Natural killer cell (primary cell): ENCODE data around the gene PRKAG1. TPM values are rescaled to one million over a fixed set of nuclear protein-coding genes. Genes with fewer than 3 reads are reported as not detected.

Experiments
- ATAC-seq, 3 donors: fragments of 150-1000 bp in 2 of 3; fragments of 200-7000 bp in 1 of 3; cut with Tn5 transposase; 1 replicate in 1 of 3; 2 replicates in 2 of 3; pipeline ENCODE4 v1.10.0; 2021; ENCODE audit warnings: mild to moderate bottlenecking in 2 of 3, moderate library complexity in 2 of 3
- DNase-seq, 2 donors: peaks; one replicate each; pipeline versions ENCODE4 v3.0.0 to v3.0.0-alpha.2; 2013 to 2021; ENCODE audit warnings: mixed read lengths in 1 of 2
- H3K27ac ChIP-seq: one replicate; pipeline ENCODE4 v1.5.1; 2013; ENCODE audit warnings: mild to moderate bottlenecking, low read length
- H3K27me3 ChIP-seq: one replicate; pipeline ENCODE4 v1.6.1; 2013; ENCODE audit warnings: low read length; ENCODE audit not compliant: control insufficient read depth, insufficient read depth
- H3K36me3 ChIP-seq: one replicate; pipeline ENCODE4 v1.6.1; 2013; ENCODE audit warnings: low read length; ENCODE audit not compliant: control insufficient read depth, insufficient read depth
- H3K4me1 ChIP-seq: one replicate; pipeline ENCODE4 v1.6.1; 2013; ENCODE audit warnings: low read length; ENCODE audit not compliant: control insufficient read depth, insufficient read depth
- H3K4me3 ChIP-seq: one replicate; pipeline ENCODE4 v1.5.1; 2013; ENCODE audit warnings: low read length
- H3K9me3 ChIP-seq: one replicate; pipeline ENCODE4 v1.6.1; 2013; ENCODE audit warnings: low read length; ENCODE audit not compliant: control insufficient read depth, insufficient read depth
- H3K27ac Mint-ChIP-seq, 2 donors: one replicate each; pipeline ENCODE4 v1.8.0; 2022; ENCODE audit warnings: mild to moderate bottlenecking in 2 of 2, mixed read lengths in 2 of 2, moderate library complexity in 1 of 2
- H3K27me3 Mint-ChIP-seq, 2 donors: one replicate each; pipeline ENCODE4 v1.8.0; 2022; ENCODE audit warnings: low read depth in 2 of 2, mixed read lengths in 2 of 2
- H3K36me3 Mint-ChIP-seq: one replicate; pipeline ENCODE4 v1.8.0; 2022; ENCODE audit warnings: mixed read lengths
- H3K4me1 Mint-ChIP-seq, 2 donors: one replicate each; pipeline ENCODE4 v1.8.0; 2022; ENCODE audit warnings: mixed read lengths in 2 of 2
- H3K4me3 Mint-ChIP-seq: one replicate; pipeline ENCODE4 v1.8.0; 2022; ENCODE audit warnings: mild to moderate bottlenecking, moderate library complexity, mixed read lengths
- H3K9me3 Mint-ChIP-seq, 2 donors: one replicate each; pipeline ENCODE4 v1.8.0; 2022; ENCODE audit warnings: mixed read lengths in 2 of 2
- WGBS: methylation state at CpG from one replicate; pipeline ENCODE4 v1.1.7; 2013; ENCODE audit warnings: missing lambda C conversion rate; ENCODE audit not compliant: insufficient coverage; 5-methylcytosine and 5-hydroxymethylcytosine counted together
- intact Hi-C: fragments of 100-400 bp; cut with micrococcal nuclease; formaldehyde crosslinking; loops from one replicate; pipeline ENCODE4 v1.14.2; 2022
- total RNA-seq, 4 donors: library from RNA; stranded (reverse); fragments of 120-200 nt in 1 of 4; gene quantifications; one replicate each; pipeline versions ENCODE4 v1.2.3 to v1.2.4, GENCODE V29; 2013 to 2022
- TF ChIP-seq, protein P1 (sequence below): fragments of 200-600 bp; IDR thresholded peaks from one replicate; pipeline ENCODE4 v1.8.0; 2022; ENCODE audit warnings: antibody characterized with exemption

Gene PRKAG1
- total RNA-seq, 3 donors from 2014 or later (not counting 1 experiment from before 2014, with no cell fraction given), result 76.4 to 100 (median 81.1) TPM

DNA sequence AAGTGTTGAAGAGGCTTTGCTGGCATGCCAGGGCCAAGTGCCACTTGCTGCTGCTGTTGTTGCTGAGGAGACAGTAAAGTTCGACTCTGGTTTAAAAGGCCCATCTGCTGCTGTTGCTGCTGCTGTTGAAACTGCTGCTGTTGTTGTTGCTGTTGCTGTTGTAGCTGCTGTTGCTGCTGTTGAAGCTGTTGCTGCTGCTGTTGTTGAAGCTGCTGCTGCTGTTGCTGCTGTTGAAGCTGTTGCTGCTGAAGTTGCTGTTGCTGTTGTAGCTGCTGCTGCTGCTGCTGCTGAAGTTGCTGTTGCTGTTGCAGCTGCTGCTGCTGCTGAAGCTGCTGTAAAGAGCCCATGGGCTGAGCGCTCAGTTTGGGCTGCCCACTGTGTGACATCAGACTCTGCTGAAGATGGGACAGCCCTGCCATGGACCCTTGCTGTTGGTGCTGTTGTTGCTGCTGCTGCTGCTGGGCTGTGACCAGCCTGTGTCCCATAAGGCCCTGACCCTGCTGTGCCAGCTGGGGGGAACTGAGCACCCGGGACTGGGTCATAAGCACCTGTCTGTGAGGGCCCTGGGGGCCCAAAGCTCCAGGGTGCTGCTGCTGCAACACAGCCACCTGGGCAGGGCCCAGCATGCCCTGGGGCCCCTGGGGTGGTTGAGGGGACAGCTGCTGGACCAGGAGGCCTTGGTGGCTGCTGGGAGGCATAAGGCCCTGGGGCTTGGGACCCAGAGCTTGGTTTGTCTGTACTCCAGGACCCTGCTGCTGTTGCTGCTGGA is 14.3 kb upstream of the PRKAG1 start:
- peaks cover 0 to 5% of the 10 kb centered on the region in 2 donors for H3K4me1 Mint-ChIP-seq
- Histone ChIP-seq H3K36me3 (peaks cover 67% of the 10 kb centered on the region), H3K4me3 (no peak overlapping the region), H3K9me3 (no peaks in the 10 kb centered on the region), H3K27ac (no peak overlapping the region), H3K27me3 (no peaks in the 10 kb centered on the region), H3K4me1 (no peaks in the 10 kb centered on the region)
- H3K4me3 Mint-ChIP-seq, result no peak overlapping the region
- TF ChIP-seq, protein P1, sequence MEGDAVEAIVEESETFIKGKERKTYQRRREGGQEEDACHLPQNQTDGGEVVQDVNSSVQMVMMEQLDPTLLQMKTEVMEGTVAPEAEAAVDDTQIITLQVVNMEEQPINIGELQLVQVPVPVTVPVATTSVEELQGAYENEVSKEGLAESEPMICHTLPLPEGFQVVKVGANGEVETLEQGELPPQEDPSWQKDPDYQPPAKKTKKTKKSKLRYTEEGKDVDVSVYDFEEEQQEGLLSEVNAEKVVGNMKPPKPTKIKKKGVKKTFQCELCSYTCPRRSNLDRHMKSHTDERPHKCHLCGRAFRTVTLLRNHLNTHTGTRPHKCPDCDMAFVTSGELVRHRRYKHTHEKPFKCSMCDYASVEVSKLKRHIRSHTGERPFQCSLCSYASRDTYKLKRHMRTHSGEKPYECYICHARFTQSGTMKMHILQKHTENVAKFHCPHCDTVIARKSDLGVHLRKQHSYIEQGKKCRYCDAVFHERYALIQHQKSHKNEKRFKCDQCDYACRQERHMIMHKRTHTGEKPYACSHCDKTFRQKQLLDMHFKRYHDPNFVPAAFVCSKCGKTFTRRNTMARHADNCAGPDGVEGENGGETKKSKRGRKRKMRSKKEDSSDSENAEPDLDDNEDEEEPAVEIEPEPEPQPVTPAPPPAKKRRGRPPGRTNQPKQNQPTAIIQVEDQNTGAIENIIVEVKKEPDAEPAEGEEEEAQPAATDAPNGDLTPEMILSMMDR, result no peak
- DNase-seq (no peak), ATAC-seq (peak in 1 of 3 donors; percentile 27)
- H3K27me3 Mint-ChIP-seq, result no peaks in the 10 kb centered on the region
- peak overlapping the region in 1 of 2 donors; percentile 48 for H3K27ac Mint-ChIP-seq
- no peaks in the 10 kb centered on the region for H3K9me3 Mint-ChIP-seq
- WGBS, result 87% methylated on average over 3 of the region's 3 CpGs
- H3K36me3 Mint-ChIP-seq, result no peaks in the 10 kb centered on the region
- intact Hi-C loops, result no loop called here

GRCh38 chr12:49032276-49032675 is 13.7 kb upstream of the PRKAG1 start:
- Histone ChIP-seq H3K36me3 (peaks cover 66% of the 10 kb centered on the region), H3K4me1 (no peaks in the 10 kb centered on the region), H3K4me3 (no peak overlapping the region), H3K9me3 (no peaks in the 10 kb centered on the region), H3K27me3 (no peaks in the 10 kb centered on the region), H3K27ac (no peak overlapping the region)
- TF ChIP-seq, protein P1, result no peak
- ATAC-seq (no peak), DNase-seq (no peak)
- intact Hi-C loops, result no loop called here
- Mint-ChIP-seq H3K9me3 (no peaks in the 10 kb centered on the region), H3K4me1 (peaks cover 0 to 5% of the 10 kb centered on the region in 2 donors), H3K27ac (no peak overlapping the region), H3K4me3 (no peak overlapping the region), H3K27me3 (no peaks in the 10 kb centered on the region), H3K36me3 (no peaks in the 10 kb centered on the region)
- WGBS, result 84% methylated on average over 4 of the region's 4 CpGs

- Histone ChIP-seq H3K27ac (no peak overlapping the region), H3K27me3 (no peaks in the 10 kb centered on the region), H3K36me3 (peaks cover 64% of the 10 kb centered on the region), H3K4me3 (no peak overlapping the region), H3K4me1 (no peaks in the 10 kb centered on the region), H3K9me3 (no peaks in the 10 kb centered on the region)
- ATAC-seq (no peak), DNase-seq (no peak)
- peak overlapping the region in 1 of 2 donors; percentile 38 for H3K27ac Mint-ChIP-seq
- 96% methylated on average over 8 of the region's 8 CpGs for WGBS
- H3K36me3 Mint-ChIP-seq, result no peaks in the 10 kb centered on the region
- no peak overlapping the region for H3K4me3 Mint-ChIP-seq
- H3K27me3 Mint-ChIP-seq, result no peaks in the 10 kb centered on the region
- intact Hi-C loops, result no loop called here
- H3K4me1 Mint-ChIP-seq, result peaks cover 0 to 5% of the 10 kb centered on the region in 2 donors
- no peaks in the 10 kb centered on the region for H3K9me3 Mint-ChIP-seq
- TF ChIP-seq, protein P1, result no peak
Measured at GRCh38 chr12:49031573-49032161, 13.1 kb upstream of the PRKAG1 start.
